ENCODE measurements around the gene CNTNAP2.

- TF ChIP-seq POLR2A (IDR thresholded peaks at IDR 0.05; ENCODE audit: low read depth, low read length) (no peak), TAF1 (IDR thresholded peaks at IDR 0.05; ENCODE audit: low read depth, low read length) (no peak), POLR2AphosphoS5 (IDR thresholded peaks at IDR 0.05; ENCODE audit: low read depth, low read length) (no peak)
Measured at GRCh38 chr7:148151778-148152177, 2035.2 kb downstream of the CNTNAP2 start.
